CD4-positive, CD25-positive, alpha-beta regulatory T cell (primary cell): ENCODE results near the gene BUB1. TPM values are rescaled to one million over a fixed set of nuclear protein-coding genes. Genes with fewer than 3 reads are reported as not detected.

ENCODE experiments used
- ATAC-seq, 2 donors: fragments of 150-1000 bp; cut with Tn5 transposase; one replicate each; pipeline ENCODE4 v1.10.0; 2021; ENCODE audit warnings: low read depth in 2 of 2, moderate number of reproducible peaks in 2 of 2, moderate library complexity in 1 of 2
- DNase-seq, 3 donors: peaks; one replicate each; pipeline versions ENCODE4 v3.0.0 to v3.0.0-alpha.2; 2012 to 2022; ENCODE audit warnings: mixed read lengths in 1 of 3
- H3K27ac ChIP-seq: one replicate; pipeline ENCODE4 v1.7.0; 2013; ENCODE audit warnings: mild to moderate bottlenecking, low read length; ENCODE audit not compliant: insufficient read depth, poor library complexity, severe bottlenecking
- H3K27me3 ChIP-seq: one replicate; pipeline ENCODE4 v1.7.0; 2013; ENCODE audit warnings: low read length; ENCODE audit not compliant: control insufficient read depth, insufficient read depth
- H3K36me3 ChIP-seq: one replicate; pipeline ENCODE4 v1.7.0; 2013; ENCODE audit warnings: mild to moderate bottlenecking, low read length, moderate library complexity; ENCODE audit not compliant: control insufficient read depth, insufficient read depth
- H3K4me1 ChIP-seq: 2 replicates; pipeline ENCODE4 v1.7.0; 2013; ENCODE audit warnings: mild to moderate bottlenecking, low read length; ENCODE audit not compliant: insufficient read depth, control insufficient read depth, poor library complexity, severe bottlenecking
- H3K4me3 ChIP-seq: one replicate; pipeline ENCODE4 v1.7.0; 2013; ENCODE audit warnings: low read depth, mild to moderate bottlenecking, low read length, moderate library complexity
- H3K9me3 ChIP-seq, 2 experiments: 1 replicate in 1 of 2; 2 replicates in 1 of 2; pipeline ENCODE4 v1.7.0; 2013; ENCODE audit warnings: low read length in 2 of 2, mild to moderate bottlenecking in 1 of 2, moderate library complexity in 1 of 2; ENCODE audit not compliant: control insufficient read depth in 2 of 2
- H3K27ac Mint-ChIP-seq, 3 donors: one replicate each; pipeline ENCODE4 v1.8.0; 2020 to 2022; ENCODE audit warnings: mild to moderate bottlenecking in 3 of 3, mixed read lengths in 3 of 3, moderate library complexity in 2 of 3
- H3K27me3 Mint-ChIP-seq: one replicate; pipeline ENCODE4 v1.8.0; 2022; ENCODE audit warnings: mild to moderate bottlenecking, mixed read lengths
- H3K36me3 Mint-ChIP-seq: one replicate; pipeline ENCODE4 v1.8.0; 2020; ENCODE audit warnings: mixed read lengths
- H3K4me1 Mint-ChIP-seq, 4 donors: one replicate each; pipeline ENCODE4 v1.8.0; 2020 to 2022; ENCODE audit warnings: mixed read lengths in 4 of 4, mild to moderate bottlenecking in 1 of 4
- H3K4me3 Mint-ChIP-seq, 4 donors: one replicate each; pipeline ENCODE4 v1.8.0; 2020 to 2022; ENCODE audit warnings: mild to moderate bottlenecking in 4 of 4, mixed read lengths in 4 of 4, moderate library complexity in 3 of 4
- H3K9me3 Mint-ChIP-seq, 7 donors: one replicate each; pipeline ENCODE4 v1.8.0; 2020 to 2022; ENCODE audit warnings: mixed read lengths in 7 of 7, mild to moderate bottlenecking in 3 of 7, moderate library complexity in 2 of 7
- polyA plus RNA-seq, 4 donors: library from polyadenylated mRNA; unstranded; fragments of 300-500 nt; fragmentation: Illumina TruSeq; gene quantifications; one replicate each; pipeline ENCODE4 v1.2.3, GENCODE V29; 2021
- total RNA-seq: library from RNA; stranded (reverse); gene quantifications from one replicate; pipeline ENCODE4 v1.2.3, GENCODE V29; 2022

Gene BUB1
- total and polyA plus RNA-seq, 5 donors from 2014 or later = 3.5 to 11.7 (median 5.5) TPM

- peaks cover 5% of the 10 kb centered on the region for H3K36me3 ChIP-seq
- Mint-ChIP-seq H3K4me3 (no peak overlapping the region), H3K27me3 (no peaks in the 10 kb centered on the region), H3K36me3 (peaks cover 2% of the 10 kb centered on the region), H3K4me1 (peaks cover 0 to 13% (median 4%) of the 10 kb centered on the region in 4 donors), H3K27ac (no peak overlapping the region), H3K9me3 (no peaks in the 10 kb centered on the region)
- no peaks in the 10 kb centered on the region for H3K4me1 ChIP-seq
- ATAC-seq = no peak
- no peak for DNase-seq
- no peaks in the 10 kb centered on the region for H3K9me3 ChIP-seq
- H3K4me3 ChIP-seq = no peak overlapping the region
- H3K27me3 ChIP-seq = no peaks in the 10 kb centered on the region
- no peak overlapping the region for H3K27ac ChIP-seq
These were observed 30.1 kb downstream of the BUB1 start for GRCh38 chr2:110647777-110648176.

- H3K4me1 Mint-ChIP-seq = peaks cover 0 to 9% (median 4%) of the 10 kb centered on the region in 4 donors
- peaks cover 3% of the 10 kb centered on the region for H3K36me3 Mint-ChIP-seq
- DNase-seq (no peak), ATAC-seq (no peak)
- Histone ChIP-seq H3K36me3 (peaks cover 7% of the 10 kb centered on the region), H3K4me1 (no peaks in the 10 kb centered on the region), H3K9me3 (no peaks in the 10 kb centered on the region), H3K27ac (no peak overlapping the region), H3K4me3 (no peak overlapping the region), H3K27me3 (no peaks in the 10 kb centered on the region)
- no peaks in the 10 kb centered on the region for H3K27me3 Mint-ChIP-seq
- peaks cover 0 to 1% (median 0%) of the 10 kb centered on the region in 7 donors for H3K9me3 Mint-ChIP-seq
- H3K4me3 Mint-ChIP-seq = no peak overlapping the region
- H3K27ac Mint-ChIP-seq = peak overlapping the region in 1 of 3 donors; percentile 11
These were observed 32.2 kb downstream of the BUB1 start for GRCh38 chr2:110645616-110646015.

GRCh38 chr2:110644357-110644756, 33.5 kb downstream of the BUB1 start:
- DNase-seq (no peak), ATAC-seq (no peak)
- no peak overlapping the region for H3K27ac Mint-ChIP-seq
- H3K4me3 ChIP-seq = no peak overlapping the region
- H3K36me3 ChIP-seq = peaks cover 2% of the 10 kb centered on the region
- no peaks in the 10 kb centered on the region for H3K4me1 ChIP-seq
- no peaks in the 10 kb centered on the region for H3K9me3 ChIP-seq
- peaks cover 0 to 1% (median 0%) of the 10 kb centered on the region in 7 donors for H3K9me3 Mint-ChIP-seq
- H3K36me3 Mint-ChIP-seq = peaks cover 6% of the 10 kb centered on the region
- H3K4me3 Mint-ChIP-seq = no peak overlapping the region
- H3K4me1 Mint-ChIP-seq = peaks cover 0 to 12% (median 4%) of the 10 kb centered on the region in 4 donors
- H3K27me3 ChIP-seq = no peaks in the 10 kb centered on the region
- no peak overlapping the region for H3K27ac ChIP-seq
- H3K27me3 Mint-ChIP-seq = no peaks in the 10 kb centered on the region

- DNase-seq (no peak), ATAC-seq (no peak)
- Mint-ChIP-seq H3K27me3 (no peaks in the 10 kb centered on the region), H3K27ac (no peak overlapping the region), H3K9me3 (peaks cover 0 to 1% (median 0%) of the 10 kb centered on the region in 7 donors), H3K4me1 (peaks cover 0 to 22% (median 4%) of the 10 kb centered on the region in 4 donors), H3K36me3 (peaks cover 6% of the 10 kb centered on the region), H3K4me3 (no peak overlapping the region)
- no peak overlapping the region for H3K4me3 ChIP-seq
- H3K36me3 ChIP-seq = peaks cover 5% of the 10 kb centered on the region
- no peaks in the 10 kb centered on the region for H3K4me1 ChIP-seq
- no peaks in the 10 kb centered on the region for H3K9me3 ChIP-seq
- H3K27ac ChIP-seq = no peak overlapping the region
- no peaks in the 10 kb centered on the region for H3K27me3 ChIP-seq
These were observed 35.5 kb downstream of the BUB1 start for GRCh38 chr2:110642360-110642759.

- ATAC-seq (no peak), DNase-seq (no peak)
- Mint-ChIP-seq H3K4me3 (no peak overlapping the region), H3K27me3 (no peaks in the 10 kb centered on the region), H3K9me3 (peaks cover 0 to 1% (median 0%) of the 10 kb centered on the region in 7 donors), H3K4me1 (peaks cover 0 to 14% (median under 1%) of the 10 kb centered on the region in 4 donors), H3K27ac (peak overlapping the region in 1 of 3 donors; percentile 62), H3K36me3 (peaks cover 11% of the 10 kb centered on the region)
- H3K4me3 ChIP-seq = no peak overlapping the region
- H3K4me1 ChIP-seq = no peaks in the 10 kb centered on the region
- no peaks in the 10 kb centered on the region for H3K27me3 ChIP-seq
- no peak overlapping the region for H3K27ac ChIP-seq
- peaks cover 5% of the 10 kb centered on the region for H3K36me3 ChIP-seq
- no peaks in the 10 kb centered on the region for H3K9me3 ChIP-seq
These were observed 37.9 kb downstream of the BUB1 start for GRCh38 chr2:110639972-110640371.

- H3K4me3 Mint-ChIP-seq = no peak overlapping the region
- H3K4me1 Mint-ChIP-seq = peaks cover 0 to 13% (median under 1%) of the 10 kb centered on the region in 4 donors
- peaks cover 5% of the 10 kb centered on the region for H3K36me3 ChIP-seq
- no peak overlapping the region for H3K4me3 ChIP-seq
- DNase-seq = no peak
- no peaks in the 10 kb centered on the region for H3K27me3 ChIP-seq
- H3K27me3 Mint-ChIP-seq = no peaks in the 10 kb centered on the region
- H3K4me1 ChIP-seq = no peaks in the 10 kb centered on the region
- H3K36me3 Mint-ChIP-seq = peaks cover 11% of the 10 kb centered on the region
- no peak for ATAC-seq
- H3K27ac Mint-ChIP-seq = no peak overlapping the region
- H3K9me3 ChIP-seq = no peaks in the 10 kb centered on the region
- peaks cover 0 to 1% (median 0%) of the 10 kb centered on the region in 7 donors for H3K9me3 Mint-ChIP-seq
- no peak overlapping the region for H3K27ac ChIP-seq
These were observed 38.7 kb downstream of the BUB1 start for GRCh38 chr2:110638952-110639695.

GRCh38 chr2:110638004-110638403, 39.9 kb downstream of the BUB1 start:
- Histone ChIP-seq H3K4me1 (no peaks in the 10 kb centered on the region), H3K27ac (no peak overlapping the region), H3K36me3 (peaks cover 5% of the 10 kb centered on the region), H3K9me3 (no peaks in the 10 kb centered on the region), H3K27me3 (no peaks in the 10 kb centered on the region), H3K4me3 (no peak overlapping the region)
- ATAC-seq = no peak
- Mint-ChIP-seq H3K36me3 (peaks cover 11% of the 10 kb centered on the region), H3K27ac (no peak overlapping the region), H3K4me1 (peaks cover 0 to 13% (median under 1%) of the 10 kb centered on the region in 4 donors), H3K27me3 (no peaks in the 10 kb centered on the region), H3K9me3 (peaks cover 0 to 1% (median 0%) of the 10 kb centered on the region in 7 donors), H3K4me3 (no peak overlapping the region)
- DNase-seq = no peak

GRCh38 chr2:110637093-110637492, 40.8 kb downstream of the BUB1 start:
- Mint-ChIP-seq H3K27me3 (no peaks in the 10 kb centered on the region), H3K36me3 (peaks cover 11% of the 10 kb centered on the region), H3K27ac (no peak overlapping the region), H3K4me3 (no peak overlapping the region), H3K4me1 (peaks cover 0 to 13% (median 0%) of the 10 kb centered on the region in 4 donors), H3K9me3 (peaks cover 0 to 1% (median 0%) of the 10 kb centered on the region in 7 donors)
- Histone ChIP-seq H3K27ac (no peak overlapping the region), H3K9me3 (no peaks in the 10 kb centered on the region), H3K4me1 (no peaks in the 10 kb centered on the region), H3K27me3 (no peaks in the 10 kb centered on the region), H3K4me3 (no peak overlapping the region), H3K36me3 (peaks cover 5% of the 10 kb centered on the region)
- ATAC-seq (no peak), DNase-seq (no peak)
